Measurements from ENCODE around the gene AHNAK2.

DNA sequence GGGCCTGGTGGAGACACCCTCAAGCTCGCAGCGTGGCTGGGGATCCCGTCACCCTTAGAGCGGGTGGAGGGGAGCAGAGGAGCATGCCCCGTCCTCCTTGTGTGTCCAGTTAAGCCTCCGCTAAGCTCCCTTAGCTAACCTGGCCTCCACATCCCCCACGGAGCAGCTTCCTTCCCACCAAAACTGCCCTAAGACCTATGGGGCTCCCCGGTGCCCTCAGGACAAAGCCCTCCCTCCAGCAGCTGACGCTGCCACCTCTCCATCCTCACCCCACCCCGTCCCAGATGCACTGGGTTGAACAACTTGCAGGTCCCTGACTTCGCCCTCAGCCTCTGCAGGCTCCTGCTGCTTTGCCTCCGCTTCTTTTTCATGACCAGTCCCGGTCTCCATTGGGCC, 4.0 kb downstream of the AHNAK2 start:
- TF ChIP-seq ZFX (CRISPR knock-in tag; IDR thresholded peaks at IDR 0.05) = no peak
- no peak for TF ChIP-seq MAFG (tag; conservative IDR thresholded peaks at IDR 0.05)
- TF ChIP-seq, protein P1, sequence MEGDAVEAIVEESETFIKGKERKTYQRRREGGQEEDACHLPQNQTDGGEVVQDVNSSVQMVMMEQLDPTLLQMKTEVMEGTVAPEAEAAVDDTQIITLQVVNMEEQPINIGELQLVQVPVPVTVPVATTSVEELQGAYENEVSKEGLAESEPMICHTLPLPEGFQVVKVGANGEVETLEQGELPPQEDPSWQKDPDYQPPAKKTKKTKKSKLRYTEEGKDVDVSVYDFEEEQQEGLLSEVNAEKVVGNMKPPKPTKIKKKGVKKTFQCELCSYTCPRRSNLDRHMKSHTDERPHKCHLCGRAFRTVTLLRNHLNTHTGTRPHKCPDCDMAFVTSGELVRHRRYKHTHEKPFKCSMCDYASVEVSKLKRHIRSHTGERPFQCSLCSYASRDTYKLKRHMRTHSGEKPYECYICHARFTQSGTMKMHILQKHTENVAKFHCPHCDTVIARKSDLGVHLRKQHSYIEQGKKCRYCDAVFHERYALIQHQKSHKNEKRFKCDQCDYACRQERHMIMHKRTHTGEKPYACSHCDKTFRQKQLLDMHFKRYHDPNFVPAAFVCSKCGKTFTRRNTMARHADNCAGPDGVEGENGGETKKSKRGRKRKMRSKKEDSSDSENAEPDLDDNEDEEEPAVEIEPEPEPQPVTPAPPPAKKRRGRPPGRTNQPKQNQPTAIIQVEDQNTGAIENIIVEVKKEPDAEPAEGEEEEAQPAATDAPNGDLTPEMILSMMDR (IDR thresholded peaks at IDR 0.05 in 2 of 3, conservative IDR thresholded peaks at IDR 0.05 in 1 of 3; ENCODE audit: insufficient read depth in 2 of 3, low read depth in 1 of 3, low read length in 3 of 3) = no peak
- TF ChIP-seq BHLHE40 (IDR thresholded peaks at IDR 0.05; ENCODE audit: low read length) = no peak
- TF ChIP-seq, protein P2, sequence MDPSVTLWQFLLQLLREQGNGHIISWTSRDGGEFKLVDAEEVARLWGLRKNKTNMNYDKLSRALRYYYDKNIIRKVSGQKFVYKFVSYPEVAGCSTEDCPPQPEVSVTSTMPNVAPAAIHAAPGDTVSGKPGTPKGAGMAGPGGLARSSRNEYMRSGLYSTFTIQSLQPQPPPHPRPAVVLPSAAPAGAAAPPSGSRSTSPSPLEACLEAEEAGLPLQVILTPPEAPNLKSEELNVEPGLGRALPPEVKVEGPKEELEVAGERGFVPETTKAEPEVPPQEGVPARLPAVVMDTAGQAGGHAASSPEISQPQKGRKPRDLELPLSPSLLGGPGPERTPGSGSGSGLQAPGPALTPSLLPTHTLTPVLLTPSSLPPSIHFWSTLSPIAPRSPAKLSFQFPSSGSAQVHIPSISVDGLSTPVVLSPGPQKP (CRISPR knock-in tag; IDR thresholded peaks at IDR 0.05) = no peak
- TF ChIP-seq, protein P3, sequence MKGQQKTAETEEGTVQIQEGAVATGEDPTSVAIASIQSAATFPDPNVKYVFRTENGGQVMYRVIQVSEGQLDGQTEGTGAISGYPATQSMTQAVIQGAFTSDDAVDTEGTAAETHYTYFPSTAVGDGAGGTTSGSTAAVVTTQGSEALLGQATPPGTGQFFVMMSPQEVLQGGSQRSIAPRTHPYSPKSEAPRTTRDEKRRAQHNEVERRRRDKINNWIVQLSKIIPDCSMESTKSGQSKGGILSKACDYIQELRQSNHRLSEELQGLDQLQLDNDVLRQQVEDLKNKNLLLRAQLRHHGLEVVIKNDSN (CRISPR knock-in tag; IDR thresholded peaks at IDR 0.05) = no peak

Data from K562 (cell line).